Stomach smooth muscle (tissue), 2 donors: Measurements from ENCODE around the gene PCED1B.

Experiments
- H3K27ac ChIP-seq: one replicate; pipeline ENCODE4 v1.7.0; 2013; ENCODE audit warnings: mild to moderate bottlenecking, low read length, inconsistent platforms
- H3K27me3 ChIP-seq, 2 donors: one replicate each; pipeline ENCODE4 v1.7.0; 2013; ENCODE audit warnings: low read length in 2 of 2; ENCODE audit not compliant: insufficient read depth in 2 of 2, control insufficient read depth in 1 of 2
- H3K36me3 ChIP-seq, 2 donors: one replicate each; pipeline ENCODE4 v1.7.0; 2013; ENCODE audit warnings: low read length in 2 of 2; ENCODE audit not compliant: control insufficient read depth in 2 of 2, insufficient read depth in 2 of 2
- H3K4me1 ChIP-seq: one replicate; pipeline ENCODE4 v1.7.0; 2013; ENCODE audit warnings: low read length; ENCODE audit not compliant: control insufficient read depth, insufficient read depth
- H3K4me3 ChIP-seq, 2 donors: one replicate each; pipeline ENCODE4 v1.7.0; 2013; ENCODE audit warnings: low read length in 2 of 2
- H3K9ac ChIP-seq, 2 donors: one replicate each; pipeline ENCODE4 v1.7.0; 2013; ENCODE audit warnings: low read length in 2 of 2, mild to moderate bottlenecking in 1 of 2
- H3K9me3 ChIP-seq, 2 donors: one replicate each; pipeline ENCODE4 v1.7.0; 2013; ENCODE audit warnings: low read length in 2 of 2; ENCODE audit not compliant: control insufficient read depth in 2 of 2
- donor health status: healthy.
- donor health status: Pancreatic carcinoma.

The PCED1B gene

GRCh38 chr12:47123730-47124129 is 44.3 kb downstream of the PCED1B start:
- Histone ChIP-seq H3K36me3 (no peaks in the 10 kb centered on the region), H3K9me3 (no peaks in the 10 kb centered on the region), H3K27ac (no peak overlapping the region), H3K9ac (no peak overlapping the region), H3K27me3 (no peaks in the 10 kb centered on the region), H3K4me3 (no peak overlapping the region), H3K4me1 (no peaks in the 10 kb centered on the region)

DNA sequence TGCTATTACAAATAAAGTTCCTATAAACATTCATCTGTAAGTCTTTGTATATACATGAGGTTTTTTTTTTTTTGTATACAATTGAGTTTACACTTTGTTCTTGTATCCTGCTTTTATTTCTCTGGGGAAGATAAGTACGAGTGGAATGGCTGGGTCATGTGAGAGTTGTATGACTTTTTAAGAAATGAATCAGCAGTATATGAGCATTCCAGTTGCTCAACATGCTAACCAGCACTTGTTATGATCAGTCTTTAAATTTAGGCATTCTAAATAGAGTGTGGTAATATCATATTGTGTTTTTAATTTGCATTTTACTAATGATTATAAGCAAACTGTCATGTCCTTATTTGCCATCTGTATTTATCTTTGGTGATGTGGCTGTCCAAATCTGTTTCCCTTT is 45.0 kb downstream of the PCED1B start:
- Histone ChIP-seq H3K9me3 (no peaks in the 10 kb centered on the region), H3K4me1 (no peaks in the 10 kb centered on the region), H3K27ac (no peak overlapping the region)

GRCh38 chr12:47126246-47126645 is 46.8 kb downstream of the PCED1B start:
- Histone ChIP-seq H3K4me3 (no peak overlapping the region), H3K36me3 (no peaks in the 10 kb centered on the region), H3K27ac (no peak overlapping the region), H3K9ac (no peak overlapping the region), H3K4me1 (no peaks in the 10 kb centered on the region), H3K27me3 (no peaks in the 10 kb centered on the region), H3K9me3 (no peaks in the 10 kb centered on the region)

More for the DNA sequence above, 45.0 kb downstream of the PCED1B start:
- Histone ChIP-seq H3K36me3 (no peaks in the 10 kb centered on the region), H3K4me3 (no peak overlapping the region), H3K9ac (no peak overlapping the region), H3K27me3 (no peaks in the 10 kb centered on the region)

GRCh38 chr12:47131011-47131410 is 51.6 kb downstream of the PCED1B start:
- H3K9ac ChIP-seq = no peak overlapping the region
- H3K4me1 ChIP-seq = no peaks in the 10 kb centered on the region
- H3K4me3 ChIP-seq = no peak overlapping the region
- H3K27me3 ChIP-seq = no peaks in the 10 kb centered on the region
- H3K9me3 ChIP-seq = no peaks in the 10 kb centered on the region
- no peak overlapping the region for H3K27ac ChIP-seq
- H3K36me3 ChIP-seq = no peaks in the 10 kb centered on the region

GRCh38 chr12:47134005-47134404 is 54.6 kb downstream of the PCED1B start:
- Histone ChIP-seq H3K4me3 (no peak overlapping the region), H3K27me3 (no peaks in the 10 kb centered on the region), H3K4me1 (no peaks in the 10 kb centered on the region), H3K36me3 (no peaks in the 10 kb centered on the region), H3K9ac (no peak overlapping the region), H3K27ac (no peak overlapping the region), H3K9me3 (no peaks in the 10 kb centered on the region)

GRCh38 chr12:47135578-47135977 is 56.2 kb downstream of the PCED1B start:
- H3K27ac ChIP-seq = no peak overlapping the region
- no peak overlapping the region for H3K9ac ChIP-seq
- H3K36me3 ChIP-seq = no peaks in the 10 kb centered on the region
- no peaks in the 10 kb centered on the region for H3K4me1 ChIP-seq
- H3K27me3 ChIP-seq = no peaks in the 10 kb centered on the region
- H3K9me3 ChIP-seq = peaks cover 2 to 3% of the 10 kb centered on the region in 2 donors
- H3K4me3 ChIP-seq = no peak overlapping the region

- Histone ChIP-seq H3K36me3 (no peaks in the 10 kb centered on the region), H3K27ac (no peak overlapping the region), H3K27me3 (no peaks in the 10 kb centered on the region), H3K4me1 (no peaks in the 10 kb centered on the region), H3K9me3 (peaks cover 2 to 9% of the 10 kb centered on the region in 2 donors), H3K4me3 (no peak overlapping the region), H3K9ac (no peak overlapping the region)
These were observed 59.7 kb downstream of the PCED1B start for GRCh38 chr12:47139000-47139681.

DNA sequence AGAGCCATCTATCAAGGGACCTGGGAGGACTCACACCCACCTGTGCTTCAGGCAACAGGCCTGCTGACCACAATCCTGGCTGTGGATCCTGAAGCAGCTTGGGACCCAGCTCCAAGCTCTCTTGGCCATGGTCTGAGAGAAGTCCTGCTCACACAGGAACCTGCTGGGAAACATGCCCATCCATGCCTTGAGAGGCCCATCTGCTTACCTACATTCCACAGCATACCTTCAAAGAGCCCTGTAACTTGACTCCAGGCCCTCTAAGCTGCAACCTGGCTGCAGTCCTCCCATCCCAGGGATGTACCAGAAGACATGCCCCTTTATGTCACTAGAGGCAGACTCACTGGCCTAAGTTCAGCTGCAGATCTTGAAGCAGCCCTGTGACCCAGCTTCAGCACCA is 62.0 kb downstream of the PCED1B start:
- peaks cover 2 to 9% of the 10 kb centered on the region in 2 donors for H3K9me3 ChIP-seq
- no peaks in the 10 kb centered on the region for H3K27me3 ChIP-seq
- H3K4me3 ChIP-seq = no peak overlapping the region
- H3K9ac ChIP-seq = no peak overlapping the region
- no peaks in the 10 kb centered on the region for H3K36me3 ChIP-seq
- H3K27ac ChIP-seq = no peak overlapping the region
- H3K4me1 ChIP-seq = no peaks in the 10 kb centered on the region

GRCh38 chr12:47144769-47145168 is 65.3 kb downstream of the PCED1B start:
- Histone ChIP-seq H3K4me1 (no peaks in the 10 kb centered on the region), H3K36me3 (no peaks in the 10 kb centered on the region), H3K27ac (no peak overlapping the region), H3K27me3 (no peaks in the 10 kb centered on the region), H3K9ac (no peak overlapping the region), H3K9me3 (peaks cover 0 to 5% of the 10 kb centered on the region in 2 donors), H3K4me3 (no peak overlapping the region)

- H3K9ac ChIP-seq = no peak overlapping the region
- H3K36me3 ChIP-seq = no peaks in the 10 kb centered on the region
- peaks cover 0 to 5% of the 10 kb centered on the region in 2 donors for H3K9me3 ChIP-seq
- H3K27me3 ChIP-seq = no peaks in the 10 kb centered on the region
- no peaks in the 10 kb centered on the region for H3K4me1 ChIP-seq
- no peak overlapping the region for H3K27ac ChIP-seq
- no peak overlapping the region for H3K4me3 ChIP-seq
These were observed 65.8 kb downstream of the PCED1B start for GRCh38 chr12:47145188-47145587.

- H3K4me1 ChIP-seq = no peaks in the 10 kb centered on the region
- H3K4me3 ChIP-seq = no peak overlapping the region
- H3K36me3 ChIP-seq = no peaks in the 10 kb centered on the region
- no peaks in the 10 kb centered on the region for H3K27me3 ChIP-seq
- no peak overlapping the region for H3K27ac ChIP-seq
- H3K9me3 ChIP-seq = peaks cover 0 to 3% of the 10 kb centered on the region in 2 donors
- H3K9ac ChIP-seq = no peak overlapping the region
These were observed 68.3 kb downstream of the PCED1B start for GRCh38 chr12:47147739-47148138.
